OCI-LY7 (cell line): ENCODE data around the gene LRIG2. TPM values are rescaled to one million over a fixed set of nuclear protein-coding genes. Genes with fewer than 3 reads are reported as not detected.
A peak's percentile ranks its signal among the peaks of the same experiment; 100 is the strongest.

Source experiments
- BruUV-seq: library from RNA; stranded (reverse); fragments of 400-500 nt; replicated peaks from 2 replicates; lab custom pipeline; 2021; lab: Mats Ljungman, UMichigan
- CTCF ChIA-PET: fragments of 300-600 bp; sonication (Branson Sonifier 250); formaldehyde crosslinking; loops from one replicate; lab custom pipeline; 2022; ENCODE audit warnings: antibody characterized with exemption; ENCODE audit not compliant: unreplicated experiment; lab: Charles Lee
- POLR2A ChIA-PET: fragments of 300-600 bp; sonication (Branson Sonifier 250); formaldehyde crosslinking; loops from one replicate; lab custom pipeline; 2022; ENCODE audit warnings: antibody characterized with exemption; lab: Charles Lee
- DNase-seq: peaks from one replicate; pipeline ENCODE4 v3.0.0-alpha.2; 2015; ENCODE audit warnings: low spot score
- H2AFZ ChIP-seq: fragments of 200-600 bp; sonication (generic), shearing (Covaris generic); 2 replicates; pipeline ENCODE4 v1.6.1; 2014; ENCODE audit warnings: mild to moderate bottlenecking, antibody characterized with exemption, low read length, moderate library complexity
- H3K27ac ChIP-seq: fragments of 200-600 bp; sonication (generic); 2 replicates; pipeline ENCODE4 v1.5.1; 2014; ENCODE audit warnings: mixed run types, low read depth, mild to moderate bottlenecking, moderate library complexity, low read length, inconsistent platforms; ENCODE audit not compliant: poor library complexity, severe bottlenecking
- H3K36me3 ChIP-seq: fragments of 200-600 bp; sonication (generic); 2 replicates; pipeline ENCODE4 v1.6.1; 2014; ENCODE audit warnings: mild to moderate bottlenecking, antibody characterized with exemption, low read length, moderate library complexity, mixed read lengths; ENCODE audit not compliant: insufficient read depth
- H3K4me1 ChIP-seq: fragments of 200-600 bp; sonication (generic); 2 replicates; pipeline ENCODE4 v1.5.1; 2014; ENCODE audit warnings: mild to moderate bottlenecking, low read length; ENCODE audit not compliant: insufficient read depth, poor library complexity, severe bottlenecking
- H3K4me2 ChIP-seq: fragments of 200-600 bp; sonication (generic); 2 replicates; pipeline ENCODE4 v1.6.1; 2014; ENCODE audit warnings: mild to moderate bottlenecking, low read length
- H3K4me3 ChIP-seq: fragments of 200-600 bp; sonication (generic); 2 replicates; pipeline ENCODE4 v1.5.1; 2014; ENCODE audit warnings: mild to moderate bottlenecking, low read depth, low read length; ENCODE audit not compliant: poor library complexity, severe bottlenecking
- H3K79me2 ChIP-seq: fragments of 200-600 bp; sonication (generic); 2 replicates; pipeline ENCODE4 v1.6.1; 2016; ENCODE audit warnings: low read depth, mild to moderate bottlenecking, low read length, moderate library complexity, mixed read lengths; ENCODE audit not compliant: insufficient read depth
- H3K9me2 ChIP-seq: fragments of 200-600 bp; sonication (generic); 2 replicates; pipeline ENCODE4 v1.6.1; 2016; ENCODE audit warnings: mild to moderate bottlenecking, low read length, mixed read lengths; ENCODE audit not compliant: insufficient read depth
- H3K9me3 ChIP-seq: fragments of 200-600 bp; sonication (generic); 2 replicates; pipeline ENCODE4 v1.6.1; 2014; ENCODE audit warnings: mild to moderate bottlenecking, mixed run types, low read length, mixed read lengths
- H4K20me1 ChIP-seq: fragments of 200-600 bp; sonication (generic); 2 replicates; pipeline ENCODE4 v1.6.1; 2014; ENCODE audit warnings: mild to moderate bottlenecking, antibody characterized with exemption, low read length, moderate library complexity, mixed read lengths; ENCODE audit not compliant: insufficient read depth
- EZH2phosphoT487 ChIP-seq: fragments of 200-600 bp; sonication (generic); IDR thresholded peaks from 2 replicates; pipeline ENCODE4 v1.6.1; 2018; ENCODE audit warnings: low read depth, borderline replicate concordance, mild to moderate bottlenecking, mixed run types, antibody characterized with exemption, low read length, moderate library complexity, mixed read lengths
- intact Hi-C: fragments of 100-400 bp; cut with micrococcal nuclease; formaldehyde crosslinking; loops from one replicate; pipeline ENCODE4 v1.10.0; 2022; ENCODE audit not compliant: unreplicated experiment
- total RNA-seq, 2 experiments: library from RNA; depleted of rRNA in 1 of 2; stranded (reverse); fragments of >200 nt in 1 of 2; shearing (Covaris generic) in 1 of 2; gene quantifications; 2 replicates each; pipeline ENCODE4 v1.2.3, GENCODE V29; 2014 to 2022
- TF ChIP-seq, protein P1 (sequence below): fragments of 200-600 bp; sonication (generic); conservative IDR thresholded peaks from 2 replicates; pipeline ENCODE4 v1.5.1; 2014; ENCODE audit warnings: mild to moderate bottlenecking, antibody characterized with exemption, low read length, moderate library complexity, mixed read lengths

Gene LRIG2
- total RNA-seq, 2 experiments from 2014 or later, result 11.6 to 16.7 TPM

DNA sequence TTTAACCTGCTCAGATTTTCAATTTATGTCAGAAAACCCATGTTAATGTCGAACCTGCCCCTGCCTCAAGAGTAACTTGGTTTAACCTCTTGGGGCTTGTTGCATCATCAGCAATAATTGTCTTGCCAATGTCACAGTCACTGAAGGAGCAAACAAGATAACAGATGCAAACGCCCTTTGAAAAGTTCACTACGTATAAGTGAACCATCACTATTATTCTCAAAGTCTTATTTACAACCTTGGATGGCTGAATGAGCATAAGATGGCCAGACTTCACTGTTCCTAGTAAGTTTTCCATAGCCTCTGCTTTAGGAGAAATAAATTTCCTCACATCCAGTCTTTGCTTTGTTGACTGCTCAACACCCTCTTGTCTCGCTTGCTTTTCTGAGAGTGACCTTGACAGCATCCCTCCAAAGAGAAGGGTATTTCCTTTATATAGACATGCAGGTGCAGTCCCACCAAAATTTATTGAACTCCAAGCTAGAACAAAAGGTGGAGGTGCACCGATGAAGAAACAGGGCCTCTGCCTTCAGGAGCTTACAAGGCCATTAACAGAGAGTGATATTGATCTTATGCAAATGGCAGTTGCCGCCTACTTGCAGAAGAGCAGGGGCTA, 749 bp upstream of the LRIG2 start:
- ChIA-PET POLR2A (interaction anchor here (0.6 to 2.1 kb wide), 10 partner anchors 11 to 135 kb away, joined by 3 to 11 read pairs (median 5); partner anchors contain the start of gene SLC16A1), CTCF (interaction anchor here (0.6 to 1.9 kb wide), 9 partner anchors 14 to 1334 kb away, joined by 3 to 12 read pairs (median 4); no protein-coding TSS in a partner anchor)
- peaks cover 27% of the 10 kb centered on the region for H3K4me1 ChIP-seq
- peaks cover 37% of the 10 kb centered on the region for H3K79me2 ChIP-seq
- H3K9me2 ChIP-seq, result no peaks in the 10 kb centered on the region
- H4K20me1 ChIP-seq, result peaks cover 16% of the 10 kb centered on the region
- DNase-seq, result no peak
- BruUV-seq, result no TSS peak
- H3K27ac ChIP-seq, result peak overlapping the region; percentile 74
- intact Hi-C loops, result loop anchor here (2.0 kb wide), 4 partner anchors 117 to 607 kb away; partner anchors contain the start of gene PPM1J
- H3K4me3 ChIP-seq, result peak overlapping the region; percentile 87
- H3K4me2 ChIP-seq, result peak overlapping the region; percentile 72
- H2AFZ ChIP-seq, result peak overlapping the region; percentile 95
- no peaks in the 10 kb centered on the region for H3K9me3 ChIP-seq
- no peak for TF ChIP-seq EZH2phosphoT487
- TF ChIP-seq, protein P1, sequence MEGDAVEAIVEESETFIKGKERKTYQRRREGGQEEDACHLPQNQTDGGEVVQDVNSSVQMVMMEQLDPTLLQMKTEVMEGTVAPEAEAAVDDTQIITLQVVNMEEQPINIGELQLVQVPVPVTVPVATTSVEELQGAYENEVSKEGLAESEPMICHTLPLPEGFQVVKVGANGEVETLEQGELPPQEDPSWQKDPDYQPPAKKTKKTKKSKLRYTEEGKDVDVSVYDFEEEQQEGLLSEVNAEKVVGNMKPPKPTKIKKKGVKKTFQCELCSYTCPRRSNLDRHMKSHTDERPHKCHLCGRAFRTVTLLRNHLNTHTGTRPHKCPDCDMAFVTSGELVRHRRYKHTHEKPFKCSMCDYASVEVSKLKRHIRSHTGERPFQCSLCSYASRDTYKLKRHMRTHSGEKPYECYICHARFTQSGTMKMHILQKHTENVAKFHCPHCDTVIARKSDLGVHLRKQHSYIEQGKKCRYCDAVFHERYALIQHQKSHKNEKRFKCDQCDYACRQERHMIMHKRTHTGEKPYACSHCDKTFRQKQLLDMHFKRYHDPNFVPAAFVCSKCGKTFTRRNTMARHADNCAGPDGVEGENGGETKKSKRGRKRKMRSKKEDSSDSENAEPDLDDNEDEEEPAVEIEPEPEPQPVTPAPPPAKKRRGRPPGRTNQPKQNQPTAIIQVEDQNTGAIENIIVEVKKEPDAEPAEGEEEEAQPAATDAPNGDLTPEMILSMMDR, result no peak
- H3K36me3 ChIP-seq, result peaks cover 12% of the 10 kb centered on the region

DNA sequence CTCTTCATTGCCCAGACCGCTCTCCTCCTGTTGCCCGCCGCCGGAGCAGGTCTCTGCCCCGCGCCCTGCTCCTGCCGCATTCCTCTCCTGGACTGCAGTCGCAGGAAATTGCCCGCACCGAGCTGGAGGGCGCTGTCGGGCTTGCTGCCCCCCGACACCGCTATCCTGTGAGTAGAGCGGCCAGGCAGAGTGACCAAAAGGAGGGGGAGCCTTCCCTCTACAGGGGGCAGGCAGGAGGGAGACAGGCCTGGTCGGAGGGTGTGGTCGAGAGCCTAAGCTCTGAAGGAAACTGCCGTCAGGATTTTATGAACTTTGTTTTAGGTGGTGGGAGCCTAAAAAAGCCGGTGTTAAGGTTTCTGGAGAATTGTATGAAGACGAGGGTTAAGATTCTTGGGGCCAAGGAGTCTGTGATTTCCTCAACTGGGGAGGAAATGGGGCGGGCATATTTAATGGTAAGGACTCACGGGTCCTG, 517 bp downstream of the LRIG2 start:
- BruUV-seq, result TSS peak; percentile 62
- peak overlapping the region; percentile 95 for H2AFZ ChIP-seq
- H3K4me2 ChIP-seq, result peak overlapping the region; percentile 83
- peaks cover 24% of the 10 kb centered on the region for H3K36me3 ChIP-seq
- CTCF ChIA-PET, result interaction anchor here (0.5 to 1.9 kb wide), 4 partner anchors 16 to 1310 kb away, joined by 4 to 12 read pairs (median 8); no protein-coding TSS in a partner anchor
- peak overlapping the region; percentile 74 for H3K27ac ChIP-seq
- no peaks in the 10 kb centered on the region for H3K9me2 ChIP-seq
- H3K9me3 ChIP-seq, result no peaks in the 10 kb centered on the region
- intact Hi-C loops, result loop anchor here (2.0 kb wide), 4 partner anchors 119 to 605 kb away; partner anchors contain the start of gene PPM1J
- peak overlapping the region; percentile 87 for H3K4me3 ChIP-seq
- TF ChIP-seq, protein P1, result peak; percentile 59
- no peak for TF ChIP-seq EZH2phosphoT487
- peaks cover 41% of the 10 kb centered on the region for H3K79me2 ChIP-seq
- H4K20me1 ChIP-seq, result peaks cover 16% of the 10 kb centered on the region
- POLR2A ChIA-PET, result interaction anchor here (0.6 to 2.1 kb wide), 9 partner anchors 9 to 1554 kb away, joined by 3 to 11 read pairs (median 4); no protein-coding TSS in a partner anchor
- peaks cover 27% of the 10 kb centered on the region for H3K4me1 ChIP-seq
- no peak for DNase-seq
